HepG2 (cell line): ENCODE results near the gene HSPB6. TPM values are rescaled to one million over a fixed set of nuclear protein-coding genes. Genes with fewer than 3 reads are reported as not detected.

Experiments
- EED ChIP-seq: sonication (generic); formaldehyde crosslinking; IDR thresholded peaks from 2 replicates; pipeline ENCODE4 v1.5.0; 2020; ENCODE audit warnings: mild to moderate bottlenecking, missing genetic modification reagents
- GFI1 ChIP-seq: sonication (generic); formaldehyde crosslinking; IDR thresholded peaks from 2 replicates; pipeline ENCODE4 v1.5.0; 2020; ENCODE audit warnings: missing genetic modification reagents, mild to moderate bottlenecking, borderline replicate concordance
- KDM6A ChIP-seq: IDR thresholded peaks from 2 replicates; pipeline ENCODE4 v1.6.1; 2016; ENCODE audit warnings: low read depth
- MAFK ChIP-seq, 2 experiments: IDR thresholded peaks in 1 of 2; conservative IDR thresholded peaks in 1 of 2; 2 replicates each; pipeline ENCODE4 v1.6.1; 2011; ENCODE audit warnings: improper control_type of control experiment in 2 of 2, low read length in 2 of 2
- MED8 ChIP-seq: sonication (generic); formaldehyde crosslinking; IDR thresholded peaks from 2 replicates; pipeline ENCODE4 v1.8.1; 2023; ENCODE audit warnings: mild to moderate bottlenecking, missing genetic modification reagents; ENCODE audit not compliant: insufficient replicate concordance
- MEIS1 ChIP-seq: sonication (generic); formaldehyde crosslinking; IDR thresholded peaks from 2 replicates; pipeline ENCODE4 v1.9.0; 2021; ENCODE audit warnings: mild to moderate bottlenecking, missing genetic modification reagents, moderate library complexity, borderline replicate concordance
- NBN ChIP-seq: fragments of 450-650 bp; conservative IDR thresholded peaks from 2 replicates; pipeline ENCODE4 v1.6.1; 2017
- NFE2 ChIP-seq: sonication (generic); formaldehyde crosslinking; IDR thresholded peaks from 2 replicates; pipeline ENCODE4 v1.4.0; 2020; ENCODE audit warnings: missing genetic modification reagents
- PAF1 ChIP-seq: IDR thresholded peaks from 2 replicates; pipeline ENCODE4 v1.6.1; 2016; ENCODE audit warnings: missing genetic modification reagents, missing compliant biosample characterization
- POLR2G ChIP-seq: fragments of 200-400 bp; formaldehyde crosslinking; IDR thresholded peaks from 2 replicates; pipeline ENCODE4 v1.6.1; 2018; ENCODE audit warnings: mild to moderate bottlenecking, low read depth, low read length, moderate library complexity
- XRCC5 ChIP-seq: fragments of 200-400 bp; formaldehyde crosslinking; optimal IDR thresholded peaks from 2 replicates; pipeline ENCODE3; 2017; ENCODE audit warnings: mild to moderate bottlenecking, low read length
- ZNF318 ChIP-seq: sonication (generic); formaldehyde crosslinking; IDR thresholded peaks from 2 replicates; pipeline ENCODE4 v1.4.0; 2020; ENCODE audit warnings: mild to moderate bottlenecking, missing genetic modification reagents
- ZNF33A ChIP-seq: sonication (generic); formaldehyde crosslinking; IDR thresholded peaks from 2 replicates; pipeline ENCODE4 v1.5.1; 2020; ENCODE audit warnings: missing genetic modification reagents, mild to moderate bottlenecking, moderate library complexity, borderline replicate concordance
- ZSCAN29 ChIP-seq: sonication (generic); formaldehyde crosslinking; conservative IDR thresholded peaks from 2 replicates; pipeline ENCODE4 v1.4.0; 2020; ENCODE audit warnings: mild to moderate bottlenecking, missing genetic modification reagents
- polyA plus RNA-seq, 8 experiments: library from polyadenylated mRNA; depleted of rRNA in 3 of 8; stranded (reverse) in 7 of 8; unstranded in 1 of 8; fragments of >200 nt; fragmentation: Illumina TruSeq in 4 of 8; extraction: Trizol in 4 of 8; gene quantifications; 2 replicates each; pipeline versions ENCODE4 v1.2.1 to v1.2.3, GENCODE V29; 2011 to 2016; ENCODE audit warnings: low read depth in 4 of 8, missing spikeins in 1 of 8, mixed read lengths in 1 of 8; ENCODE audit not compliant: insufficient read depth in 1 of 8
- total RNA-seq, 5 experiments: library from RNA; depleted of rRNA; stranded (reverse); fragments of >200 nt; fragmentation: Illumina TruSeq; extraction: Trizol; gene quantifications; 2 replicates each; pipeline ENCODE4 v1.2.3, GENCODE V29; 2016; ENCODE audit warnings: low read depth in 1 of 5
- TF ChIP-seq, protein P1 (sequence below): sonication (generic); formaldehyde crosslinking; IDR thresholded peaks from 2 replicates; pipeline ENCODE4 v1.4.0; 2020; ENCODE audit warnings: mild to moderate bottlenecking, missing genetic modification reagents
- TF ChIP-seq, protein P2 (sequence below): IDR thresholded peaks from 2 replicates; pipeline ENCODE4 v1.6.1; 2016; ENCODE audit warnings: mild to moderate bottlenecking
- TF ChIP-seq, protein P3 (sequence below): sonication (generic); formaldehyde crosslinking; IDR thresholded peaks from 2 replicates; pipeline ENCODE4 v1.8.1; 2023; ENCODE audit warnings: missing genetic modification reagents, mild to moderate bottlenecking, borderline replicate concordance
- TF ChIP-seq, protein P4 (sequence below): sonication (generic); formaldehyde crosslinking; IDR thresholded peaks from 2 replicates; pipeline ENCODE4 v1.4.0; 2020; ENCODE audit warnings: missing genetic modification reagents, mild to moderate bottlenecking, borderline replicate concordance

HSPB6 gene
- total and polyA plus RNA-seq, 2 of the 13 experiments (the other 11 are each of a cell fraction or from before 2014, with no cell fraction given): 0.18 TPM; not detected in 1

GRCh38 chr19:35797663-35798062 lies 40.8 kb upstream of the HSPB6 start (continued):
- TF ChIP-seq, protein P1, sequence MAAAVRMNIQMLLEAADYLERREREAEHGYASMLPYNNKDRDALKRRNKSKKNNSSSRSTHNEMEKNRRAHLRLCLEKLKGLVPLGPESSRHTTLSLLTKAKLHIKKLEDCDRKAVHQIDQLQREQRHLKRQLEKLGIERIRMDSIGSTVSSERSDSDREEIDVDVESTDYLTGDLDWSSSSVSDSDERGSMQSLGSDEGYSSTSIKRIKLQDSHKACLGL: peak; percentile 71; the same call in 1 of the 2 replicates
- TF ChIP-seq ZNF33A (CRISPR knock-in tag) (no peak), PAF1 (CRISPR knock-in tag) (peak; percentile 77; the same call in 1 of the 2 replicates), MED8 (no peak), KDM6A (CRISPR knock-in tag) (no peak), XRCC5 (no peak), NBN (no peak), ZSCAN29 (CRISPR knock-in tag) (no peak), GFI1 (no peak), POLR2G (no peak; the same call in none of the 2 replicates), EED (CRISPR knock-in tag) (no peak), NFE2 (CRISPR knock-in tag) (no peak), MAFK (conservative IDR thresholded peaks at IDR 0.05 in 1 of 2, IDR thresholded peaks at IDR 0.05 in 1 of 2; ENCODE audit: low read length in 2 of 2) (no peak), ZNF318 (CRISPR knock-in tag) (no peak), MEIS1 (CRISPR knock-in tag) (no peak)
- TF ChIP-seq, protein P2, sequence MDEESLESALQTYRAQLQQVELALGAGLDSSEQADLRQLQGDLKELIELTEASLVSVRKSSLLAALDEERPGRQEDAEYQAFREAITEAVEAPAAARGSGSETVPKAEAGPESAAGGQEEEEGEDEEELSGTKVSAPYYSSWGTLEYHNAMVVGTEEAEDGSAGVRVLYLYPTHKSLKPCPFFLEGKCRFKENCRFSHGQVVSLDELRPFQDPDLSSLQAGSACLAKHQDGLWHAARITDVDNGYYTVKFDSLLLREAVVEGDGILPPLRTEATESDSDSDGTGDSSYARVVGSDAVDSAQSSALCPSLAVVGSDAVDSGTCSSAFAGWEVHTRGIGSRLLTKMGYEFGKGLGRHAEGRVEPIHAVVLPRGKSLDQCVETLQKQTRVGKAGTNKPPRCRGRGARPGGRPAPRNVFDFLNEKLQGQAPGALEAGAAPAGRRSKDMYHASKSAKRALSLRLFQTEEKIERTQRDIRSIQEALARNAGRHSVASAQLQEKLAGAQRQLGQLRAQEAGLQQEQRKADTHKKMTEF (CRISPR knock-in tag): no peak
- TF ChIP-seq, protein P3, sequence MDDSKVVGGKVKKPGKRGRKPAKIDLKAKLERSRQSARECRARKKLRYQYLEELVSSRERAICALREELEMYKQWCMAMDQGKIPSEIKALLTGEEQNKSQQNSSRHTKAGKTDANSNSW (CRISPR knock-in tag): no peak
- TF ChIP-seq, protein P4, sequence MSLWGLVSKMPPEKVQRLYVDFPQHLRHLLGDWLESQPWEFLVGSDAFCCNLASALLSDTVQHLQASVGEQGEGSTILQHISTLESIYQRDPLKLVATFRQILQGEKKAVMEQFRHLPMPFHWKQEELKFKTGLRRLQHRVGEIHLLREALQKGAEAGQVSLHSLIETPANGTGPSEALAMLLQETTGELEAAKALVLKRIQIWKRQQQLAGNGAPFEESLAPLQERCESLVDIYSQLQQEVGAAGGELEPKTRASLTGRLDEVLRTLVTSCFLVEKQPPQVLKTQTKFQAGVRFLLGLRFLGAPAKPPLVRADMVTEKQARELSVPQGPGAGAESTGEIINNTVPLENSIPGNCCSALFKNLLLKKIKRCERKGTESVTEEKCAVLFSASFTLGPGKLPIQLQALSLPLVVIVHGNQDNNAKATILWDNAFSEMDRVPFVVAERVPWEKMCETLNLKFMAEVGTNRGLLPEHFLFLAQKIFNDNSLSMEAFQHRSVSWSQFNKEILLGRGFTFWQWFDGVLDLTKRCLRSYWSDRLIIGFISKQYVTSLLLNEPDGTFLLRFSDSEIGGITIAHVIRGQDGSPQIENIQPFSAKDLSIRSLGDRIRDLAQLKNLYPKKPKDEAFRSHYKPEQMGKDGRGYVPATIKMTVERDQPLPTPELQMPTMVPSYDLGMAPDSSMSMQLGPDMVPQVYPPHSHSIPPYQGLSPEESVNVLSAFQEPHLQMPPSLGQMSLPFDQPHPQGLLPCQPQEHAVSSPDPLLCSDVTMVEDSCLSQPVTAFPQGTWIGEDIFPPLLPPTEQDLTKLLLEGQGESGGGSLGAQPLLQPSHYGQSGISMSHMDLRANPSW: no peak
